ENCODE measurements around the gene CABLES2.
A peak's percentile ranks its signal among the peaks of the same experiment; 100 is the strongest.

Gene CABLES2

DNA sequence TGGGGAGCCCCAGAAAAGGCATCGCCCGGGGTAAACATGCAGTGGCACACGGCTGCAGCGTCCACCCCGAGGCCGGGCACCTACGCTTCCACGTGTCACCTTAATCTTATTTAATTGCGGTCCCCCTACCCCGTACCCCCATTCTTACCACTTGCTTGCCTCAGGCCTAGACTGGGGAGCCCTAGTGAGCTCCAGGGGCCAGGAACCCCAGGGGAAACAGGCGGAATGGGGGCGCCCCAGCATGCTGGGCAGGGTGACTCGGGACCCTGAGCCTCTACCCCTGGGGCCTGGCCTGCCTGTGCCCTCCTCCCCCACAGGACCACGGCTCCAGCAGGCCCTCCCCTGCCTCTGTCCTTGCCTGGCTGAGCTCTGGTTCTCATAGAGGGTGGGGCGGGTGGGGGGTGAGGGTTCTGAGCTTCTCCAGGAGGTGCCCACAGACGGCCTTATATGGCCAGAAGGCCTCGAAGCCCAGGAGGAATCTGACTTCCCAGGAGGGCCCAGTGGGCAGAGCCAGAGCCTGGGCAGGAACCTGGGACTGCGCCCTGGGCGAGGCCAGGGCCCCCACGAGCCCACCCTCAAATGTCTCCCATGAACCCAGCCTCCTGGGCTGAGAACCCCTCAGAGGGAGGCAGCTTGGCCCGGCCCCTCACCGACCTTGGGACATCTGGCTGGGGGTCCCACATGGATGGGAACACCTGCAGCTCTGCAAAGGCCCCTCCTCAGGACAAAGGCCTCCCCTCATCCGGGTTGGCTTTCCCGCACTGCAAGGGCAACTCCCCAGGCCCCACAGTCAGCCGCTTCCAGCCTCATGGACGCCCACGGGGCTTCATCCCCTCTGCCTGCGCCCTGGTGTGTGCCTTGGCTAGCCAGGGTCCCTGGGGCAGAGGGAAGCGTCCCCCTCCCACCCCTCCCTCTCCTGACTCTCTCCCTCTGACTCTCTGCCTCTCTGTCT, 34.8 kb downstream of the CABLES2 start:
- DNase-seq (ENCODE audit: low spot score), result no peak
- no peak for FAIRE-seq

DNA sequence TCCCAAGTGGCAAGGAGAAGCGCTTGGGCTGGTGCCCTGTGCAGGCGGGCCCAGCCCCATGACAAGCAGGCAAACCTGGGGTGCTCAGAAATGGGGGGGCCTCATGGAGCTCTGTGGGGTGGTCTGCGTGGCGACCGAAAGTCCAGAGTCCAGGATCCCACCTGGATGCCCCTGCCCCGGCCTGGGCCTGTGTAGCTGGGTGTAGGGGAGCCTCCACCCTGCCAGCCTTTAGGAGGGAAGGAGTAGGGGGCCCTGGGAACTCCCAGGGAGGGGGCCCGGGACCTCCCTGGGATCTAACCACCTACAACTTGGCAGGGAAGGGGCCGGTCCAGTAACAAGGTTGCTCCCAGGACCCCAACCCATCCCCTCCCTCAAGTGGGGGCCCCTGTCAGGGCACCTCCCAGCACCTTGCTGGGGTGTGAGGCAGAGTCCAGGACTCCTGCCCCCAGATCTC, 35.5 kb downstream of the CABLES2 start:
- FAIRE-seq, result no peak

DNA sequence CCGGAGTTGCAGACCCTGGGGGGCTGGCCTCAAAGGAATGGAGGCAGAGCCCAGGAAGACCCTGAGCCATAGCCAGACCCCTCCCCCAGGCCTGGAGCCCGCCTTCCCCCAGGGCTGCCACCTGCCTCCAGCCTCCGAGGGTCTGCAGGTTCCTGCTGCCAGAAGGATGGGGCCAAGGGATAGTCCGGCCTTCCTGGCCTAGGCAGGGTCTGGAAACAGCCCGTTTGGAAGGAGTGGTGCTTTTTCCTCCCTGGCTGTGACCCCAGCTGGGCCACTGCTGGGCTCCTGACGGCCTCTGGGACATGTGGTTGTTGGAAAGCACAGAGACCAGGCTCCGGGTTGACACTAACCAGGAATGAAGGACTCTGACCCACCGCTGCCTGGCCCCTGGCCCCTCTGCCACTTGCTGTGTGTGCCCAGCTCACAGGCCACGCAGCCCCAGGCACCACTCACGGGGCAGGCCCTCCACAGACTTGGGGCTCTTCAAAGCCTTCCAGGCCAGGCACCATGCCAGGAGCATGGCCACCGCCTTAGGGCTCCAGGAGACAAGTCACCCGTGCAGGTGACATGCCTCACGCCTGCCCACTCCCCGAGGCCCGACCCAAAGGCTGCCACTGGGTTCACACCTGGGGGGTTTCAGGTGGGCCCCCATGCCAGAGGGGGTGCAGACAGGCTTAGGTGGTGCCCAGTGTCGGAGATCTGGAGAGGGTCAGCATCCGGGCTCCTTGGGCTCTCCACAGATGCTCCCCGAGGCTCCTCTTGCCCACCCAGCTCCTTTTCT, 36.1 kb downstream of the CABLES2 start:
- DNase-seq (ENCODE audit: low spot score) (no peak), FAIRE-seq (no peak)

More for the DNA sequence above, 35.5 kb downstream of the CABLES2 start:
- no peak for DNase-seq (ENCODE audit: low spot score)

DNA sequence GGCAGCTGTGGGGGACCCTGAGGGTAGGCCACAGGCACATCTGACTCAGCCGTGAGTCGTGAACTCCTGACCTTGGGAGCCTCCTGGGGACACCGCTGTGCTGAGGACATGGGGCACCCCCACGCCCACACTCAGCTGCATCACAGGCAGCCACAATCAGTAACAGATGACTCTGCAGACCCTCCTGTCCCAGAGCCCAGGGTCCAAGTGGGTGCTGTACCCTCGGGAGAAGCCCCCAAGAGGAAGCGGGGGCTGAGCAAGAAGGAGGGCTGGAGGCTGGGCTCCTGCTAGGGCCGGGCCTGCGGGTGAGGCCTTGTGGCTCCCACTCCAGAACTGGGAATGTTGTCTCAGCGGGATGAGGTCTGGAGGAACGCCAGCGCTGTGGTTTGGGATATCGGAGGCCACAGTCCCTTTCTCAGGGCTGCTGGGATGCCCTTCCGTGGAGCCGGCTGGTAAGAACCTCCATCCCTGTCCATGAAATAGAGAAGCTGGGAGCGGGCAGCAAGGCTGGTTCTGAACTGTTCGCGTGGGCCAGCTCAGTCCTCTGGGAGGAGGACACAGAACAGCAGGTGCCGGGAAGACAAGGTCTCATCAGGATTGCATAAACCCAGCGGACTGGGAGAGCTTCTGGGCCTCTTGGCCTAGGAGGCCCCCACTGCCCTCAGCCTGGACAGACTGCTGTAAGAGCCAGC, 36.8 kb downstream of the CABLES2 start:
- DNase-seq (ENCODE audit: low spot score) (peak; percentile 95), FAIRE-seq (peak; percentile 89)

DNA sequence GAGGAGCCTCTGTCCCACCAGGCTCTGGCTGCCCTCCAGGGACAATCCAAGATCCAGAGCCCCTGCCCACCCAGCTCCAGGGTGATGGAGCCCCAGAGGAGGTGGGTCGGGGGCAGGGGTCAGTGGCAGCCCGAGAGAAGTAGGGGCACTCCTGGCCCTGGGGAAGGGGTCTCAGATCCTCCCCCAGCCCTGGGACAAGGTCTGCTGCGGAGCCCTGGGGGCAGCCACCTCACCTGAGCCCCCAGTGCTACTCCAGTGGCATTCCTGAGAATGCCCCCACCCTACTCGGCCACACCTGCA, 37.3 kb downstream of the CABLES2 start:
- DNase-seq (ENCODE audit: low spot score), result no peak
- no peak for FAIRE-seq

DNA sequence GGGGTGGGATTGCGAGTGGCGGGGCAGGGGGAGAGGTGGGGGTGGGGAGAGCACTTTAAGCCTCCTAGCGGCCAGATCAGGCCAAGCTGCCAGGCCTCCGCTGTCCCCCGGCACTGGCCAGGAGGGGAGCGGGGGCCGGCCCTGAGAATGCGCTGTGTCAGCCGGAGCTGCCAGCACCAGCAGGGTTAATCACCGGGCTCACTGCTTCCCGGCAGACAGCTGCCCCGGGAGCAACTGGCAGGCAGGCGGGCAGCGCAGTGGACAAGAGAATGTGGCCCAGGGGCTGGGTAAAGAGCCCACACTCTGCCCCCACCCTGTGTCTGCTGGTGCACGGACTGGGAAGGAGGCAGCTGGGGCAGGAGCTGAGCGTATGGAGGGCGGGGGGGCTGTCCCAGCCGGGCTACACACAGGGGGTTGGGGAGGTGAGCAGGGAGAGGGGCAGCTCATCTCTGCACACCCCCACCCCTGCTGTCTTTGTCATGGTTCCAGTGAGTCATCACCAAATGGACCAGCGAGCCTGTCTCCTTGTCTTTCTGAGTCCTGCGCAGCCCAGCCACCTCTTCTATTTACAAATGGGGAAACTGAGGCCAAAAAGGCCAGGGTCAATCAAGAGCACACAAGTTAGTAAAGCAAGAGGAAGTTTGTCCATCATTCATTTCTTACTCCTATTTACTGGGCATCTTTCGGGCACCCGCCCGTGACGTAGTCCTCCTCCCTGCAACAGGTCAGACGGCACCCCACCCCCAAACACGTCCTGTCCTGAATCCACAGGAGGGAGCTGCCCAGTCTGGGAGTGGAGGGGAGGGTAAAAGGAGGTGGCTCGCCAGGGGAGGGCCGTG, 37.9 kb downstream of the CABLES2 start:
- FAIRE-seq, result peak; percentile 58
- peak; percentile 84 for DNase-seq (ENCODE audit: low spot score)

DNA sequence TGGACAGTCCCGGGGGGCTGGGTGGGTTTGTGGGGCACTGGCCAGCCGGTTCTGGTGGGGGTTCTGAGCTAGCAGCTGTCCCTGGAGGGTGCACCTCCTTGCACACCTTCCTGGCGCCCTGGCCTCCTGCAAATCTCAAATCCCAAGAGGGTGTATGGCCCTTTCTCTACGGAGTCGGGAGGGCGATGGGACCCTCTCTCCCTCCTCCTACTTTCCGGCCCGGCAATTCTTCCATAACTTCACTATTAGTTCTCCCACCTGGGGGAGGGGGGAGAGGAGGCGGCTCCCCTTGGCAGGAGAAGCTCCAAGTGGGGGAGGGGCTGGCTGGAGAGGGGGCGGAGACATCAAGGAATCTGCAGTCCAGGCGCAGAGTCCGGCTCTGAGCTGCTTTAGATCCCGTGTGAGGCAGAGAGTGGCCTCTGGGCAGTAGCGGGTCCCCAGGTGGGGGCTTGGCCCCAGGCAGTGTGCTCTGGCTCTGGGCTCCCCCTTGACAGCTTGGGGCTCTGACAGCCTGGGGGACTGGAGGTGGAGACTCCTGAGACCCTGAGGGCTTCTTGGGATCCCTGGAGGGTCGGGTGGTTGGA, 38.6 kb downstream of the CABLES2 start:
- DNase-seq (ENCODE audit: low spot score) (peak; percentile 56), FAIRE-seq (no peak)

DNA sequence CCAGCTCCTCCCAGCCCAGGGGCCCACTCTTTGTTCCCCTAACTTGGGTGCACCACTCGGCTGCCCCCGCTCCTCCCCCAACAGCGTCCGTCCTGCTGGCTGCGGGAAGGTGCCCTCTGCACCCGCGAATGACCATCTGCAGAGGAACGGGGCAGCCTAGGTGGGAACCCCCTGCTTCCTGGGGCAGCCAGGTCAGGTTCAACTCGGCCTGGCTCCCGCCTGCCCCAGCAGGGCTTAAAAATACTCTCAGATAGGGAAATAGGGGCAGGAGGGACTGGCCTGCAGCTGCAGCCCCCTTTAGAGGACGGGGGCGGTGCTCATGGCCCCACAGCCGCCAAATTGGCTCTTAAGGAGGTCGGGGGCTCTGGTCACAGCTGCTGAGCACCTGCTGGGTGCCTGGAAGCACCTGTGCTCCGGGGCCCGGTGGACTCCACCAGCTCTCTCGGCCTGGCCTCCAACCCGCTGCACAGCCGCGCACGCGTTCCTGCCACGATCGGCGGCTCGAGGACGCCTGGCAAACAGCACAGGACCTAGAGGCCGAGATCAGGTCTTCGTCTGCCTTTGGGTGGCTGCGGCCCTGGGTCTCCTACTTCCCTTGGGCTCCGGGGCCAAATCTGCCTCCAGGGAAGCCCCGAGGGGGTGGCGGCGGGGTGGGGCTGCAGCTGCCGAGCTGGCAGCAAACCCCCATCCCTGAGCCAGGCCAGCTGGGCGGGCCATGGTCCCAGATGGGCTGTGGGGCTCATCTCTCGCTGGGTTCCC, 39.3 kb downstream of the CABLES2 start:
- DNase-seq (ENCODE audit: low spot score), result no peak
- no peak for FAIRE-seq

DNA sequence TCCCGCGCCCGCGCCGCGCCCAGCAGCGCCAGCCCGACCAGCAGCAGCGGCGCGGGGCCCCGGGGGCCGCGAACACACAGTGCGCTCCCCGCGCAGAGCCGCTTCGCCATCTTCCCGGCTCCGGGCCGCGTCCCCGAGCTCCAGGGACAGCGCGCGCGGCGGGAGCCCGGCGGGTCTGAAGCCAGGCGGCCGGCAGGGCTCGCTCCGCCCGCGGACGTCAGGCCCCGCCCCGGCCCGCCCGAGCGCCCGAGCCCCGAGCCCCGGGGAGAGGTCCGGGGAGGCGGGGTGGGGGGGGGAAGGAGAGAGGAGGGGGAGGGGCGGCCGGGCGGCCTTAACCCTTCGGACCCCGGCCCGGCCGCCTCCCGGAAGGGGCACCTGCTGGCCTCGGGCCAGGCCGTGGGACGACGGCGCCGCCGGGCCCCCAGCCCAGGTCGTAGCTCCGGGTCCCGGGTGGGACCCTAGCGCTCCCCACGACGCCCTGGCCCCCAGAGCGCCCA, 39.9 kb downstream of the CABLES2 start, which contains the start of gene LAMA5:
LAMA5 (minus strand) TSS at position 177 of the 497 bp plus-strand sequence; CDS start at position 110, 67 bp downstream.
- peak; percentile 87 for DNase-seq (ENCODE audit: low spot score)
- no peak for FAIRE-seq

DNA sequence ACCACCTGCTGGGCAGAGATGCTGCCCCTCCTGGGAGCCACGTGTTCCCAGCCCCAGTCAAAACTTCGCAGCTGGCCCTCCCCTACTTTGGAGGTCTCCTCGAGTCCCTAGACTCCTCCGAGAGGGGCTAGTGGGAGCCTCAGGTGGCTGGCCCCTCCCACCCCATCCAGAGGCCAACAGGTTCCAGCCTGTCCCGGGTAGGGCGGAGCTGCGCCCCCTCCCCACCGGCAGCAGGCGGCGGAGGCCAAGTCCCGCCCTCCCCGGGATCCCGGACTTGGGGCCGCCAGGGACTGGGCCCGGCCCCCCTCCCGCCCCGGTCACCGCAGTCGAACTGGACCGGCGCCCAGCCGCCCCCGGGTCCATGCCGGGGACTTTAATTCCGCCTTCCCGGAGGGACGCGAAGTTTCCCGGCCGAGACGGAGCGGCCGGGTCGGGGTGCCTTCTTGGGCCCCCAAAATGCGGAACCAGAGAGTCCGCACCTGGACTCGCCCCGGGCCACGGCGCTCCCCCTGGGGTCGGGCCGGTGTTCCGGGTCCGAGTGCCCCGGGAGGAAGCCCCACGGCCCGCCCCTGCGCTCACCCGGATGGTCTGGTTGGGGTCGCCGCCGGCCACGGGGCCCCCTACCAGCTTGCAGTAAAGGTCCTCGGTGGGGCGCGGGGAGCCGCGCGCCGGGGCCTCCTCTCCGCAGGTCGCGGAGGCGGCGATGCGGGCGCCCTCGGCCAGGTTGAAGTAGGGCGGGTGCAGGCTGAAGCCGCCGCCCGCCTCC, 40.5 kb downstream of the CABLES2 start:
- no peak for FAIRE-seq
- DNase-seq (ENCODE audit: low spot score), result peak; percentile 75

DNA sequence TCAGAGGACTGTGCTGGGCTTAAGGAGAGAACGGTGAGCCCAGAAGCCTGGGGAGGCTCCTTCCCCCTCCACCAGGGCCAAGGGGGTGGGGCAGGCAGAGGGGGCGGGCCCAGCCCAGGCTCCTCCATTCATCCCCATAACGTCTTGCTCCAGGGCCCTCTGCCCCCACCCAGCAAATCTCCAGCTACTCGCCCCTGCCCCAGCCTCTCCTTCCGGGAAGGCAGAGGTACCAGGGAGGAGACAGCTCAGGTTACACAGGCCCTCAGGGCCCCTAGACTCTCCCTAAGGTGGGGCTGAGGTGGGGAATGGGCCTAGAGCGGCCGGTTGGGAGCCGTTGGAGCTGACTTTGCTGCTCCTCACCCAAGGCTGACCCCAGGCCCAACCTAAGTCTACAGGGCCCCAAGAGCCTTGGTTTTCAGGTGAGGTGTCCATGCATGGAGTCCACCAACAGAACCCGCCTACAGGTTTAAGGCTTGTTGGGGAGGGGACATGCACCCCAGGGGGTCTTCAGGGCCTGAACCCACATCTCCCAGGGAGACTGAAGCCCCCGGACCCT, 41.2 kb downstream of the CABLES2 start:
- FAIRE-seq (peak; percentile 13), DNase-seq (ENCODE audit: low spot score) (peak; percentile 78)

DNA sequence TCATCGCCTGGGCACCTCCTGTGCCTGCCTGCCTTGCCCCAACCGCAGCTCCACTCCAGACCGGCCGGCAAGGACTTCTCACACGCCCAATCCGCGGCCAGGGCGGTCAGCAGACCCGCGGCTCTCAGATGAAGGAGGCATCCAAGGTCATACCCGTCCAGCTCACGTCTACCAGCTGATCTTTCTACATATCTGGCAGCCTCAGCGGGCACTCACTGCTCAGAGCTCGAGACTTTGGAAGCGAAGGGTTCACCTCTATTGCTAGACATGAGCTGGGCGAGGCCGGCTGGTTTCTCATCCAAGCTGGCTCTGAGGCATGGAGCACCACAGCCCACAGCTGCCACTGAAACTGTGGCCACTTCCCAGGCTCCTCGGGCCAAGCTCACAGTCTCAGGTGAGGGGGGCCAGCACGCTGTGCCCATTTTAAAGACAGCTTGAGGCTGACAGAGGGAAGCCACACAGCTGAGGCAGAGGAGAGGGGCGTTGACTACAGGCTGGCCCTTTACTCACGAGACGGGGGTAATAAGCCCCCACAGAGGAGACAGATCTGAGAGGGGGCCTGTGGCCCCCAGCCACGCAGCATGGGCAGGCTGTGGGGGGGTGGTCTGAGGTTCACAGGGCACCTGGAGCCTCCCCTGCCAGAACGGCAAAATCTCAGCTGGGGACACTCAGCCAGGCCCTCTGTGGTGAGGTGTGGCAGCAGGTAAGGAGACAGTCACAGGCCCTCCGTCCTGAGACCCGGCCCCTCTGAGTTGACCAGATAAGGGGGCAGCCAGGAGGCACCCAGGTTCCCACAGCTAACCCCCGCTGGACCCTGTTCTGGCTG, 42.0 kb downstream of the CABLES2 start:
- no peak for DNase-seq (ENCODE audit: low spot score)
- no peak for FAIRE-seq

DNA sequence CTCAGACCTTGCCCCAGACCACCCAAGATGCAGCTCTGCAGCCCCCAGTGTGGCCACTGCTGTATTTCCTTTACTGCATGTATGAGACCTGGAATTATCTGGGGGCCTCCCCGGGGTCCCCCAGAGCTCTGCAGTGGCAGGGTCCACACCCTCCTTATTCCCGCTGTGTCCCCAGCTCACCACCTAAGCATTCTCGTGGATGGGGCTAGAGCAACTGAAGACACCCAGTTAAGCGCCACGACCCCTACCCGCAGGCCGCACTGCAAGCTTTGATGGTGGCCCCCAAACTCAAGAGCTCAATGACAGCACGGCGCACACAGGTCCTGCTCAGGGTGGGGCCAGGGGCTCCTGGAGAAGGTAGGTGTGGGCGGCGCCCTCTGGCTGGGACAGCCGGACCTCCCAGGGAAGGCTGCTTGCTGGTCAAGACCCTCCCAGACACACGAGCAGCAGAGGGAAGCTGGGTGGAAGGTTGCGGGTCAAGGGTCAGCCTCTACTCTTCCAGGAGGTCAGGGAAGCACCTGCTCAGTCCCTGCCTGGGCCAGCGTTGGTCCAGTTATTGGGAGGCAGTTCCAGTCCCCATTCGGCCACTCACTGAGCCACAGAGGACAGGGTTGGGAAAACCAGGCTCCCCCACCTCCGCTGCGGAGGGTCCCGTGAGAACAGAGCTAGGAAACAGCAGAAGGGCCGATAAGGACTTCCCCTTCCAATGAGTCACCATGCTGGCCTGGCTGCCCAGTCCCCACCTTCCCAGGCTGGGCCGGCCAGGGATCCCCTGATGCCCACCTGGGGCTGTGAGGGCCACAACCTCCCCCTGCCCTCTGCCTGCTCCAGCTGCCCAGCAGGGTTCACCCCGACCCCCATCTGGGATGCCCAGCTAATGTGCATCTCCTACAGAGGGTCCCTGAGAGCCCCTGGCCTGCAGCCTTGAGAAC, 42.9 kb downstream of the CABLES2 start:
- DNase-seq (ENCODE audit: low spot score), result no peak
- FAIRE-seq, result peak; percentile 30

DNA sequence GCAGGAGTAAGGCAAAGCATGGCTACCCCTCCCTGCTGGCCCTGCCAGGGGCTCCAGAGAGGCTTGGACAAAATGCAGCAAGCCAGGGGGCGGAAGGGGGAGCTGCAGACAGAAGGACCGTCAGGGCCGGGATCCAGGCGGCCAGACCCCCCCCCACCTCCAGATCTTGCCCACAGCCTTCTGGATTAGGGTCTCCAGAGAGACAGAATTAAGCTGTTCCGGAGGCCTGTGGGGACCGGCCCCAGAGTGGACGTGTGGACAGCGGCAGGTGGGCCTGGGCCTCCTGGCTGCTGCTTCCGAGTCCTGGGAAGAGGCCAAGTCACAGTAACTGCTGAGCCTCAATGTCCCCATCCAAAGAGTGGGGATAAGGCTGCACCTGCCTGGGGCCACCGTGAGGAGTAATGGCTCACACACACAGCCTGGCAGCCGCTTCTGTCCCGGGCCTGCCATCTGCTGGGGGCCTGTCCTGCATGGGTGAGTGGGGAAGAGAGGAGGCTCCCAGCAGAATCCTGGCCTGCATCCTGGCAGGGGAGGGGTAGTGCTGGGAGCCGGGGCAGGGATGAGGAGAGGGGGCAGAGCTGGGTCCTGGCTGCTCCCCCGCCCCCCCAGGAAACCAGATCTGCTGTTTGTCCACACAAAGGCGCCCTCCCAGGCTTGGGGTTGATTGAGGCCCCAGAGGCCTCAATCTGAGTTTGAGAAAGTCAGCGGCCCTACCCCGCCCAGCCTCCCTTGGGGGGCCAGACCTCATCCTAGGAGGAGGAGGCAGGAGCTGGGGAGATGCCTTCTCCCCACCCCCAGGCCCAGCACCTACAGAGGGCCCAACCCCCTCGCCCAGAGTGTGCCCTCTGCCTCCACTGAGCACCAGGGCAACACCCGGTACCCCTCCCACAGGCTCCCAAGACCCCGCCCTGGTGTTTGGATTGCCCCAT, 43.8 kb downstream of the CABLES2 start:
- FAIRE-seq, result no peak

DNA sequence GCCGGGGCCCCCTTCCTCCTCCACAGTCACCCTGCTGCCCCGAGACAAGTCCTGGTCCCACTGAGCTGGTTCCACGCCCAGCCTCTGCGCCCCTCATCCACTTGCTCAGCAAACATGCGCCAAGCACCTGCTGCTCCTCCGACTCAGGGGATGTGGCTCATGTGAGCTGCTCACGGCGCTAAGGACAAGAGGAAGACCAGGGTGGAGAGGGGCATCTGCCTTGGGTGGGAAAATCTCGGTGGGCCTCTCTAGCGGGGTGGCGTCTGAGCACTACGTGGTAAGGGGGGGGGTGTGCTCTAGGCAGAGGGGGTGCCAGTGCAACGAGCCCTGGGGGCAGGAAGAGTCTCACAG, 44.5 kb downstream of the CABLES2 start:
- FAIRE-seq (peak; percentile 86), DNase-seq (ENCODE audit: low spot score) (no peak)

More for the DNA sequence above, 43.8 kb downstream of the CABLES2 start:
- DNase-seq (ENCODE audit: low spot score), result no peak
